Neuronal stem cell (in vitro differentiated cells): ENCODE results near the gene CFAP54.
A peak's percentile ranks its signal among the peaks of the same experiment; 100 is the strongest.
"Not testable (repeated sequence)": the region's sequence is repeated elsewhere in the genome, so short reads cannot be mapped to it uniquely, and the experiment has no call there.

Source experiments
- DNase-seq: peaks from one replicate; pipeline ENCODE4 v3.0.0-alpha.2; 2013; ENCODE audit warnings: low spot score
- H2AFZ ChIP-seq: one replicate; pipeline ENCODE4 v1.6.1; 2013; ENCODE audit warnings: mild to moderate bottlenecking, low read length, inconsistent platforms
- H2AK5ac ChIP-seq: 2 replicates; pipeline ENCODE4 v1.6.1; 2013; ENCODE audit warnings: low read depth, mild to moderate bottlenecking, inconsistent platforms, low read length, moderate library complexity, mixed read lengths
- H2BK120ac ChIP-seq: 2 replicates; pipeline ENCODE4 v1.6.1; 2013; ENCODE audit warnings: low read depth, mild to moderate bottlenecking, inconsistent platforms, low read length, moderate library complexity, mixed read lengths
- H2BK12ac ChIP-seq: one replicate; pipeline ENCODE4 v1.6.1; 2013; ENCODE audit warnings: low read length, inconsistent platforms
- H2BK15ac ChIP-seq: 2 replicates; pipeline ENCODE4 v1.6.1; 2013; ENCODE audit warnings: mild to moderate bottlenecking, low read length, inconsistent platforms, mixed read lengths
- H2BK5ac ChIP-seq: one replicate; pipeline ENCODE4 v1.6.1; 2013; ENCODE audit warnings: inconsistent platforms, mild to moderate bottlenecking, low read length, moderate library complexity
- H3K14ac ChIP-seq: one replicate; pipeline ENCODE4 v1.6.1; 2013; ENCODE audit warnings: low read length, inconsistent platforms
- H3K18ac ChIP-seq: 2 replicates; pipeline ENCODE4 v1.6.1; 2013; ENCODE audit warnings: low read length, inconsistent platforms
- H3K23ac ChIP-seq: 2 replicates; pipeline ENCODE4 v1.6.1; 2013; ENCODE audit warnings: low read depth, mild to moderate bottlenecking, mixed read lengths, low read length, inconsistent platforms; ENCODE audit not compliant: poor library complexity
- H3K27ac ChIP-seq: replicated peaks from 3 replicates; pipeline ENCODE4 v1.5.1; 2013; ENCODE audit warnings: low read length, inconsistent platforms
- H3K27me3 ChIP-seq, 3 experiments: 2 replicates each; pipeline ENCODE4 v1.6.1; 2013; ENCODE audit warnings: low read length in 3 of 3, mild to moderate bottlenecking in 2 of 3, inconsistent platforms in 1 of 3, low read depth in 1 of 3, mixed read lengths in 1 of 3, moderate library complexity in 1 of 3; ENCODE audit not compliant: control insufficient read depth in 3 of 3, insufficient read depth in 3 of 3
- H3K36me3 ChIP-seq, 2 donors: replicated peaks in 1 of 2; 2 replicates each; pipeline ENCODE4 v1.6.1; 2013; ENCODE audit warnings: low read length in 2 of 2; ENCODE audit not compliant: control insufficient read depth in 2 of 2, insufficient read depth in 2 of 2
- H3K4ac ChIP-seq: 2 replicates; pipeline ENCODE4 v1.6.1; 2013; ENCODE audit warnings: inconsistent platforms, mild to moderate bottlenecking, low read length, moderate library complexity
- H3K4me1 ChIP-seq, 2 donors: 1 replicate in 1 of 2; 2 replicates in 1 of 2; pipeline ENCODE4 v1.6.1; 2013; ENCODE audit warnings: low read length in 2 of 2, low read depth in 1 of 2; ENCODE audit not compliant: control insufficient read depth in 2 of 2, insufficient read depth in 1 of 2
- H3K4me2 ChIP-seq: one replicate; pipeline ENCODE4 v1.6.1; 2013; ENCODE audit warnings: mild to moderate bottlenecking, low read length, inconsistent platforms; ENCODE audit not compliant: insufficient read depth, poor library complexity, severe bottlenecking
- H3K4me3 ChIP-seq, 2 donors: 2 replicates each; pipeline ENCODE4 v1.5.1; 2013; ENCODE audit warnings: low read length in 2 of 2, mild to moderate bottlenecking in 2 of 2, inconsistent platforms in 1 of 2, moderate library complexity in 1 of 2
- H3K79me1 ChIP-seq: one replicate; pipeline ENCODE4 v1.6.1; 2013; ENCODE audit warnings: low read depth, mild to moderate bottlenecking, inconsistent platforms, low read length, moderate library complexity
- H3K9ac ChIP-seq: one replicate; pipeline ENCODE4 v1.6.1; 2013; ENCODE audit warnings: mild to moderate bottlenecking, low read depth, low read length, inconsistent platforms; ENCODE audit not compliant: poor library complexity
- H3K9me3 ChIP-seq, 2 donors: replicated peaks in 1 of 2; 2 replicates each; pipeline versions ENCODE3 to v1.6.1; 2013; ENCODE audit warnings: low read length in 2 of 2, mild to moderate bottlenecking in 2 of 2, inconsistent platforms in 1 of 2, low read depth in 1 of 2, mixed read lengths in 1 of 2, moderate library complexity in 1 of 2; ENCODE audit not compliant: control insufficient read depth in 2 of 2, insufficient read depth in 1 of 2
- H4K8ac ChIP-seq: one replicate; pipeline ENCODE4 v1.6.1; 2013; ENCODE audit warnings: low read depth, mild to moderate bottlenecking, inconsistent platforms, low read length, moderate library complexity
- H4K91ac ChIP-seq: one replicate; pipeline ENCODE4 v1.6.1; 2013; ENCODE audit warnings: low read length, low read depth, mild to moderate bottlenecking, inconsistent platforms; ENCODE audit not compliant: poor library complexity
- WGBS, 2 donors: extraction: QIAGEN DNeasy Blood & Tissue Kit; methylation state at CpG; one replicate each; pipeline ENCODE4 v1.1.7; 2013; ENCODE audit warnings: missing lambda C conversion rate in 2 of 2, mixed read lengths in 1 of 2; ENCODE audit not compliant: insufficient read length in 2 of 2, insufficient replicate concordance in 1 of 2; ENCODE audit errors: extremely low coverage in 2 of 2; 5-methylcytosine and 5-hydroxymethylcytosine counted together

CFAP54 gene

DNA sequence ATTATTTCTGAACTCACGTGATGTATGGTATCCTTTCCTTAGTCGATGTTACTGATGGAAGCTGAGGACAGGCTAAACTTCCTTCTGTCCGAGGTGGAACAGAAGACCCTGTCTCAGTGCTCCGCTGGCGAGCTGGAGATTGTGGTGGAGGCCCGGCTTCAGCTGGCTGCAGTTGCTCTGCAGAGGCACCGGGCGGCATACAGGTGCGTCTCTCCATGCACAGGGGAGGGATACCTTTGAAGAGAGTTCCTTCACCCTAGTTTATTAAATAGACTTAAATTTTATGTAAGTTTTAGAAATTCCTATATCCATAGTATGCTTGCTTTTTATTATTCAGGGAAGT lies 231.0 kb downstream of the CFAP54 start:
- Histone ChIP-seq H3K9ac (no peak overlapping the region), H3K4me3 (no peak overlapping the region), H3K4me2 (no peak overlapping the region), H4K8ac (no peak overlapping the region), H3K14ac (no peak overlapping the region), H3K23ac (no peak overlapping the region), H3K18ac (no peak overlapping the region), H3K4ac (no peak overlapping the region), H2BK120ac (no peak overlapping the region), H2BK5ac (no peak overlapping the region), H3K36me3 (no peaks in the 10 kb centered on the region), H2AFZ (peak overlapping the region; percentile 82), H4K91ac (no peak overlapping the region), H3K9me3 (no peaks in the 10 kb centered on the region), H3K79me1 (no peaks in the 10 kb centered on the region), H2BK15ac (no peak overlapping the region), H3K27me3 (peaks cover 0 to 2% (median 0%) of the 10 kb centered on the region in 3 experiments), H2AK5ac (no peak overlapping the region), H3K4me1 (no peaks in the 10 kb centered on the region), H2BK12ac (no peak overlapping the region), H3K27ac (no peak overlapping the region)
- WGBS, 2 donors: no CpG with 5 or more reads among the region's 9 CpGs
- no peak for DNase-seq

DNA sequence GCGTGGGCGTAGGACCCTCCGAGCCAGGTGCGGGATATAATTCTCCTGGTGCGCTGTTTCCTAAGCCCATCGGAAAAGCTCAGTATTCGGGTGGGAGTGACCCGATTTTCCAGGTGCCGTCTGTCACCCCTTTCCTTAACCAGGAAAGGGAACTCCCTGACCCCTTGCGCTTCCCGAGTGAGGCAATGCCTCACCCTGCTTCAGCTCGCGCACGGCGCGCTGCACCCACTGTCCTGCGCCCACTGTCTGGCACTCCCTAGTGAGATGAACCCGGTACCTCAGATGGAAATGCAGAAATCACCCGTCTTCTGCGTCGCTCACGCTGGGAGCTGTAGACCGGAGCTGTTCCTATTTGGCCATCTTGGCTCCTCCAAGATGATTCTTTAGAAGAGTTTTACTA lies 240.1 kb downstream of the CFAP54 start:
- not testable (repeated sequence) for DNase-seq, H2BK12ac ChIP-seq, H3K4me2 ChIP-seq, H3K14ac ChIP-seq, H3K27ac ChIP-seq, H2AK5ac ChIP-seq, H3K79me1 ChIP-seq, H2AFZ ChIP-seq, H3K27me3 ChIP-seq, H4K91ac ChIP-seq, H3K18ac ChIP-seq, H3K9ac ChIP-seq, H2BK5ac ChIP-seq, H3K4me3 ChIP-seq, H3K4me1 ChIP-seq, H4K8ac ChIP-seq, H3K23ac ChIP-seq, H2BK120ac ChIP-seq, H3K9me3 ChIP-seq, H3K4ac ChIP-seq, H2BK15ac ChIP-seq, H3K36me3 ChIP-seq
- WGBS, 2 donors: no CpG with 5 or more reads among the region's 23 CpGs

DNA sequence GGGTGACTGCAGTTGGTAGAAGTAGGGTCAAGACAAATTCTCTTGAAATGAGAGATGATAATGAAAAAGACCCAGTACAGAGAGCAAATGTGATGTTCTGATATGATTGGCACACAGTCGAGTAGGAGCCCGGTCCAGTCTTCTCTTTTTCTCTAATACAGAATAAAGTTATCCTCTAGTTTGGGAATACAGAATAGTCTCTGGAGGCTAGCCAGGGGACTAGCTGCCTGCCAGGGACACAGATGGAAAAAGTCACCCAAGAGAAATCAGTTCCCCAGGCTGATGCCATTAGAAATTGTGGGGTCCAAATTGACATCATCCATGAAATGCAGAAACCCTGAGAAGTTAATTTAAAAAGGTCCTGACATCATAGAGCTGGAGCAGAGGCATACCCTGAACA lies 240.5 kb downstream of the CFAP54 start:
- H3K9me3 ChIP-seq: no peaks in the 10 kb centered on the region
- DNase-seq: no peak
- H2AFZ ChIP-seq: no peak overlapping the region
- no peak overlapping the region for H3K23ac ChIP-seq
- no peaks in the 10 kb centered on the region for H3K36me3 ChIP-seq
- H3K27ac ChIP-seq: no peak overlapping the region
- no peak overlapping the region for H3K14ac ChIP-seq
- WGBS, 2 donors: no CpG with 5 or more reads among the region's 2 CpGs
- no peak overlapping the region for H4K91ac ChIP-seq
- no peak overlapping the region for H2AK5ac ChIP-seq
- H3K4me3 ChIP-seq: no peak overlapping the region
- H3K79me1 ChIP-seq: no peaks in the 10 kb centered on the region
- no peaks in the 10 kb centered on the region for H3K4me1 ChIP-seq
- H3K18ac ChIP-seq: no peak overlapping the region
- no peak overlapping the region for H2BK12ac ChIP-seq
- no peak overlapping the region for H3K4me2 ChIP-seq
- H3K27me3 ChIP-seq: no peaks in the 10 kb centered on the region
- no peak overlapping the region for H2BK15ac ChIP-seq
- no peak overlapping the region for H4K8ac ChIP-seq
- no peak overlapping the region for H2BK120ac ChIP-seq
- H3K9ac ChIP-seq: no peak overlapping the region
- H2BK5ac ChIP-seq: no peak overlapping the region
- H3K4ac ChIP-seq: no peak overlapping the region

DNA sequence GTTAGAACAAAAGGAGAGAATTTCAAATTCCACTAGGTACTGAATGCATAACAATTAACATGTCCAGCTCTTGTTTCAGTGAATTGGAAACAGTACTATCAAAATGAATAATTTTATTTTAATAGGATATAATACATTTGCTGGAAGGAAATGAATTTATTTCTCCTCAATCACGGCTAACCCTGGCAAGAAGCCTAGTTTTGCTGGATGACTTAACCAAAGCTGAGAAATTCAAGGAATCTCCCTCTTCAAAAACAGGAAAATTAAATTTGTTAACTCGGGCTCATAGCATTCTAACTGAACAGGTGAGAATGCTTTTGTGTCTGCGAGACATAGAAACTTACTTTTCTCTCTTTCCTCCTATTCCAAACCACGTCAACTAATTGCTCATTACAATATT lies 254.2 kb downstream of the CFAP54 start:
- H3K9me3 ChIP-seq: no peaks in the 10 kb centered on the region
- no peak overlapping the region for H3K4ac ChIP-seq
- no peaks in the 10 kb centered on the region for H3K27me3 ChIP-seq
- H2AFZ ChIP-seq: no peak overlapping the region
- no peak overlapping the region for H3K4me3 ChIP-seq
- H3K4me1 ChIP-seq: peaks cover 0 to 2% of the 10 kb centered on the region in 2 donors
- H3K14ac ChIP-seq: no peak overlapping the region
- H2AK5ac ChIP-seq: no peak overlapping the region
- H3K27ac ChIP-seq: no peak overlapping the region
- no peak overlapping the region for H2BK12ac ChIP-seq
- no peaks in the 10 kb centered on the region for H3K36me3 ChIP-seq
- DNase-seq: no peak
- no peak overlapping the region for H4K91ac ChIP-seq
- no peak overlapping the region for H4K8ac ChIP-seq
- no peak overlapping the region for H2BK120ac ChIP-seq
- H3K4me2 ChIP-seq: no peak overlapping the region
- H3K79me1 ChIP-seq: no peaks in the 10 kb centered on the region
- H3K23ac ChIP-seq: no peak overlapping the region
- H2BK15ac ChIP-seq: no peak overlapping the region
- H2BK5ac ChIP-seq: no peak overlapping the region
- H3K9ac ChIP-seq: no peak overlapping the region
- WGBS, 2 donors: 100% methylated on average over 1 of the region's 4 CpGs; no CpG with 5 or more reads in 1 of the 2 donors
- no peak overlapping the region for H3K18ac ChIP-seq
